ENCODE measurements around the gene RPL39L.
"Not testable (repeated sequence)": the region's sequence is repeated elsewhere in the genome, so short reads cannot be mapped to it uniquely, and the experiment has no call there.

Gene RPL39L

DNA sequence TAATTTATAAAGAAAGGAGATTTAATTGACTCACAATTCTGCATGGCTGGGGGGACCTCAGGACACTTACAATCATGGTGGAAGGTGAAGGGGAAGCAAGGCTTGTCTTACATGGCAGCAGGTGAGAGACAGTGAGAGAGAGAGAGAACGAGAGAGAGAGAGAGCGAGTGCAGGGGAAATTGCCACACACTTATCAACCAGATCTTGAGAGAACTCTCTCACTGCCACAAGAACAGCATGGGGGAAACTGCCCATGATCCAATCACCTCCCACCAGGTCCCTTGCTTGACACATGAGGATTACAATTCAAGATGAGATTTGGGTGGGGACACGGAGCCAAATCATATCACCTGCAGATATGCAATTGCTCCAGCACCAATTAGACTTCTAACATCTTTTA lies 7.1 kb upstream of the RPL39L start:
- POLR2A ChIA-PET, result no interaction called here
- no peak for TF ChIP-seq FOXK2 (IDR thresholded peaks at IDR 0.05)
- TF ChIP-seq HDGF (IDR thresholded peaks at IDR 0.05; ENCODE audit: borderline replicate concordance), result no peak
- TF ChIP-seq LEF1 (IDR thresholded peaks at IDR 0.05; ENCODE audit: borderline replicate concordance), result no peak
- TF ChIP-seq NFRKB (IDR thresholded peaks at IDR 0.05), result no peak
- no peak for TF ChIP-seq FOXM1 (IDR thresholded peaks at IDR 0.05; ENCODE audit: borderline replicate concordance)
- no peak for TF ChIP-seq PKNOX1 (IDR thresholded peaks at IDR 0.05)
- no peak for TF ChIP-seq CTBP1 (IDR thresholded peaks at IDR 0.05; ENCODE audit: borderline replicate concordance)
- TF ChIP-seq BHLHE40 (IDR thresholded peaks at IDR 0.05; ENCODE audit: borderline replicate concordance), result no peak
- no peak for TF ChIP-seq ZNF384 (IDR thresholded peaks at IDR 0.05)
- no peak for TF ChIP-seq TARDBP (IDR thresholded peaks at IDR 0.05)
- no peak for TF ChIP-seq ARNT (IDR thresholded peaks at IDR 0.05)
- no peak for TF ChIP-seq ELF4 (IDR thresholded peaks at IDR 0.05)
- no peak for TF ChIP-seq SP1 (IDR thresholded peaks at IDR 0.05)
- TF ChIP-seq FOXA1 (IDR thresholded peaks at IDR 0.05), result no peak
- no peak for TF ChIP-seq L3MBTL2 (conservative IDR thresholded peaks at IDR 0.05)
- no peak for TF ChIP-seq SUZ12 (IDR thresholded peaks at IDR 0.05)

GRCh38 chr3:187145149-187145895 lies 6.0 kb upstream of the RPL39L start:
- DNase-seq (ENCODE audit: extremely low spot score), result no peak
- CTCF ChIA-PET, result no interaction called here
- TF ChIP-seq FOXA1 (IDR thresholded peaks at IDR 0.05) (no peak), CTBP1 (IDR thresholded peaks at IDR 0.05; ENCODE audit: borderline replicate concordance) (no peak)
- POLR2A ChIA-PET, result no interaction called here

More for the DNA sequence above, 7.1 kb upstream of the RPL39L start:
- CTCF ChIA-PET, result no interaction called here
- DNase-seq (ENCODE audit: extremely low spot score), result no peak

GRCh38 chr3:187139895-187140253 lies 578 bp upstream of the RPL39L start:
- POLR2A ChIA-PET, result interaction anchor here (0.9 to 1.9 kb wide), 7 partner anchors 9 to 208 kb away, joined by 3 to 8 read pairs (median 4); no protein-coding TSS in a partner anchor
- TF ChIP-seq NFRKB (IDR thresholded peaks at IDR 0.05) (no peak), LEF1 (IDR thresholded peaks at IDR 0.05; ENCODE audit: borderline replicate concordance) (no peak), ZNF384 (IDR thresholded peaks at IDR 0.05) (no peak), ARNT (IDR thresholded peaks at IDR 0.05) (no peak), L3MBTL2 (conservative IDR thresholded peaks at IDR 0.05) (no peak), BHLHE40 (IDR thresholded peaks at IDR 0.05; ENCODE audit: borderline replicate concordance) (no peak), PKNOX1 (IDR thresholded peaks at IDR 0.05) (no peak), ELF4 (IDR thresholded peaks at IDR 0.05) (no peak), SP1 (IDR thresholded peaks at IDR 0.05) (no peak), SUZ12 (IDR thresholded peaks at IDR 0.05) (no peak)
- CTCF ChIA-PET, result interaction anchor here (0.6 to 2.0 kb wide), 11 partner anchors 10 to 498 kb away, joined by 3 to 9 read pairs (median 3); no protein-coding TSS in a partner anchor
- no peak for DNase-seq (ENCODE audit: extremely low spot score)

GRCh38 chr3:187136936-187137335 lies 2.4 kb downstream of the RPL39L start:
- POLR2A ChIA-PET, result no interaction called here
- no peak for TF ChIP-seq PKNOX1 (IDR thresholded peaks at IDR 0.05)
- TF ChIP-seq FOXK2 (IDR thresholded peaks at IDR 0.05), result no peak
- TF ChIP-seq ARNT (IDR thresholded peaks at IDR 0.05), result no peak
- CTCF ChIA-PET, result no interaction called here
- DNase-seq (ENCODE audit: extremely low spot score), result no peak

GRCh38 chr3:187136337-187136736 lies 3.0 kb downstream of the RPL39L start:
- POLR2A ChIA-PET, result no interaction called here

DNA sequence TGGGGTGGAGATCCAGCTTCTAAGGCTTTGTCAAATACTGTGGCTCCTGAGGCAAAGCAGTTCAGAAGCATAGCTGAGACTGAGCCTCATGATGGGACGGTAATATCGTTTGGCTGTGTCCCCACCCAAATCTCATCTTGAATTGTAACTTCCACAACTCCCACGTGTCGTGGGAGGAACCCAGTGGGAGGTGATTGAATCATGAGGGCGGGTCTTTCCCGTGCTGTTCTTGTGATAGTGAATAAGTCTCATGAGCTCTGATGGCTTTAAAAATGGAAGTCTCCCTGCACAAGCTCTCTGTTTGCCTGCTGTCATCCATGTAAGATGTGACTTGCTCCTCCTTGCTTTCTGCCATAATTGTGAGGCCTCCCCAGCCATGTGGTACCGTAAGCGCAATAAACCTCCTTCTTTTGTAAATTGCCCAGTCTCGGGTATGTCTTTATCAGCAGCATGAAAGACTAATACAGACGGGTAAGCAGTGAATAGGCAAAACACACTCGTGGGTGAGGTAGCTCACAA lies 4.1 kb downstream of the RPL39L start:
- POLR2A ChIA-PET; DNase-seq (ENCODE audit: extremely low spot score): not testable (repeated sequence)
- CTCF ChIA-PET, result interaction anchor here (1.4 kb wide), 1 partner anchor 30 kb away, joined by 6 read pairs; no protein-coding TSS in a partner anchor

More at GRCh38 chr3:187136337-187136736, 3.0 kb downstream of the RPL39L start:
- CTCF ChIA-PET, result no interaction called here
- no peak for DNase-seq (ENCODE audit: extremely low spot score)
- TF ChIP-seq NFRKB (IDR thresholded peaks at IDR 0.05) (no peak), ELF4 (IDR thresholded peaks at IDR 0.05) (no peak), LEF1 (IDR thresholded peaks at IDR 0.05; ENCODE audit: borderline replicate concordance) (no peak), SUZ12 (IDR thresholded peaks at IDR 0.05) (no peak), CTBP1 (IDR thresholded peaks at IDR 0.05; ENCODE audit: borderline replicate concordance) (no peak), ZNF384 (IDR thresholded peaks at IDR 0.05) (no peak), HDGF (IDR thresholded peaks at IDR 0.05; ENCODE audit: borderline replicate concordance) (no peak), BHLHE40 (IDR thresholded peaks at IDR 0.05; ENCODE audit: borderline replicate concordance) (no peak), FOXA1 (IDR thresholded peaks at IDR 0.05) (no peak), PKNOX1 (IDR thresholded peaks at IDR 0.05) (no peak), L3MBTL2 (conservative IDR thresholded peaks at IDR 0.05) (no peak), FOXM1 (IDR thresholded peaks at IDR 0.05; ENCODE audit: borderline replicate concordance) (no peak), ARNT (IDR thresholded peaks at IDR 0.05) (no peak)

GRCh38 chr3:187133181-187133580 lies 6.1 kb downstream of the RPL39L start:
- POLR2A ChIA-PET; DNase-seq (ENCODE audit: extremely low spot score); CTCF ChIA-PET: not testable (repeated sequence)

Data from HEK293T (cell line).